ENCODE measurements around the gene LSP1.

The LSP1 gene

GRCh38 chr11:1860108-1860507, 7.2 kb downstream of the LSP1 start:
- H3K27ac ChIP-seq: no peak overlapping the region
- ChIA-PET CTCF (interaction anchor here (0.8 kb wide), 1 partner anchor 33 kb away, joined by 3 read pairs; no protein-coding TSS in a partner anchor), POLR2A (ENCODE audit: low non-redundant PET) (no interaction called here)
- no peak for TF ChIP-seq CTCF (conservative IDR thresholded peaks at IDR 0.05; ENCODE audit: low read depth)
- DNase-seq (ENCODE audit: low spot score): no peak

- ChIA-PET POLR2A (ENCODE audit: low non-redundant PET) (no interaction called here), CTCF (interaction anchor here (2.2 kb wide), 1 partner anchor 21 kb away, joined by 8 read pairs; no protein-coding TSS in a partner anchor)
- no peak for DNase-seq (ENCODE audit: low spot score)
- TF ChIP-seq CTCF (conservative IDR thresholded peaks at IDR 0.05; ENCODE audit: low read depth): no peak
- H3K27ac ChIP-seq: no peak overlapping the region
Observed at GRCh38 chr11:1861435-1862411, 8.8 kb downstream of the LSP1 start.

- ChIA-PET POLR2A (ENCODE audit: low non-redundant PET) (no interaction called here), CTCF (interaction anchor here (0.5 to 2.2 kb wide), 4 partner anchors 14 to 332 kb away, joined by 3 to 8 read pairs (median 3); no protein-coding TSS in a partner anchor)
- no peak for TF ChIP-seq CTCF (conservative IDR thresholded peaks at IDR 0.05; ENCODE audit: low read depth)
- H3K27ac ChIP-seq: peak overlapping the region; percentile 100
- peak; percentile 54 for DNase-seq (ENCODE audit: low spot score)
Observed at GRCh38 chr11:1862588-1863351, 9.9 kb downstream of the LSP1 start.

GRCh38 chr11:1863352-1864216, 10.7 kb downstream of the LSP1 start:
- POLR2A ChIA-PET (ENCODE audit: low non-redundant PET): no interaction called here
- CTCF ChIA-PET: interaction anchor here (0.5 to 2.2 kb wide), 4 partner anchors 13 to 331 kb away, joined by 3 to 8 read pairs (median 3); no protein-coding TSS in a partner anchor
- no peak for TF ChIP-seq CTCF (conservative IDR thresholded peaks at IDR 0.05; ENCODE audit: low read depth)
- DNase-seq (ENCODE audit: low spot score): peak; percentile 89
- H3K27ac ChIP-seq: peak overlapping the region; percentile 100

GRCh38 chr11:1864231-1864630, 11.3 kb downstream of the LSP1 start:
- no peak for DNase-seq (ENCODE audit: low spot score)
- TF ChIP-seq CTCF (conservative IDR thresholded peaks at IDR 0.05; ENCODE audit: low read depth): no peak
- ChIA-PET CTCF (interaction anchor here (1.0 kb wide), 1 partner anchor 212 kb away, joined by 5 read pairs; no protein-coding TSS in a partner anchor), POLR2A (ENCODE audit: low non-redundant PET) (no interaction called here)
- peak overlapping the region; percentile 100 for H3K27ac ChIP-seq

All from RWPE1 (cell line).